Esophagus muscularis mucosa (tissue), 3 donors: ENCODE measurements around the gene CLBA1.

Experiments
- POLR2A ChIP-seq: fragments of 450-650 bp; IDR thresholded peaks from one replicate; pipeline ENCODE4 v1.6.1; 2017; ENCODE audit warnings: antibody characterized with exemption, moderate library complexity, mild to moderate bottlenecking, low read depth
- POLR2AphosphoS5 ChIP-seq, 2 donors: sonication (generic); formaldehyde crosslinking; IDR thresholded peaks; one replicate each; pipeline ENCODE4 v1.6.1; 2017; ENCODE audit warnings: antibody characterized with exemption in 2 of 2
- TF ChIP-seq, protein P1 (sequence below), 3 experiments: fragments of 200-600 bp in 2 of 3; fragments of 450-650 bp in 1 of 3; sonication (generic) in 2 of 3; IDR thresholded peaks; one replicate each; pipeline ENCODE4 v1.5.1; 2017 to 2019; ENCODE audit warnings: antibody characterized with exemption in 3 of 3, mild to moderate bottlenecking in 2 of 3, moderate library complexity in 1 of 3

DNA sequence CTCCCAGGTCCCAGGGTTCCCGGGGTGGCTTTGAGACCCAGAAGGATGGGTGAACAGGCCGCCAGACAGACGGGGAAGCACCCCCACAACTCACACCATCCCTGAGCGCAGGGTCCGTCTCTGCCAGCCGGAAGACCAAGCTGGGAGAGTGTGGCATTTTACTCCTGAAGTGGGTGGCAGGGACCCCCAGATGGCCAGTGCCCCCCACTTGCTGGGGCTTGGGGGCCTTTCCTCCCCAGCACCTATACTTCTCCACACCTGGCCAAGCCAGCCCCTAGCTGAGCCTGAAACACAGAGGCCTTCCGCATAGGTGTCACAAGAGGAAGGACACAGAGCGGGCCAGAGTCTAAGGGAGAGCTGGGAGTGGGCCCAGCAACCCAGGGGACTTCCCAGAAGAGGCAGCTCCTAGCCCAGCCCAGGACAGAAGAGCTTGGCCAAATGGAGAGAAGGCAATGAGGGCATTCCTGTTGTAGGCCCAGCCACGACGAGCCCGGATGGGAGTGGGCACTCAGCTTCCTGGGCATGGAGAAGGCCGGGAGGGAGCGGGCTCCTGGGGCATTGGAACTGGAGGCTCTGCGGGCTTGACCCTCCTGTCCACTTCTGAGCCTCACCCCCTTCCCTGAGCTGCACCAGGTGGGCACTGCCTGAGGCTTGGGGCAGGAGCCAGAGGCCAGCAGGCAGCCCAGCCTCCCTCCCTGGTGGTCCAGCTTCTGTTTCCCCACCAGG lies 10.8 kb upstream of the CLBA1 start:
- TF ChIP-seq POLR2A (no peak), POLR2AphosphoS5 (IDR thresholded peaks at IDR 0.05) (no peak)
- TF ChIP-seq, protein P1, sequence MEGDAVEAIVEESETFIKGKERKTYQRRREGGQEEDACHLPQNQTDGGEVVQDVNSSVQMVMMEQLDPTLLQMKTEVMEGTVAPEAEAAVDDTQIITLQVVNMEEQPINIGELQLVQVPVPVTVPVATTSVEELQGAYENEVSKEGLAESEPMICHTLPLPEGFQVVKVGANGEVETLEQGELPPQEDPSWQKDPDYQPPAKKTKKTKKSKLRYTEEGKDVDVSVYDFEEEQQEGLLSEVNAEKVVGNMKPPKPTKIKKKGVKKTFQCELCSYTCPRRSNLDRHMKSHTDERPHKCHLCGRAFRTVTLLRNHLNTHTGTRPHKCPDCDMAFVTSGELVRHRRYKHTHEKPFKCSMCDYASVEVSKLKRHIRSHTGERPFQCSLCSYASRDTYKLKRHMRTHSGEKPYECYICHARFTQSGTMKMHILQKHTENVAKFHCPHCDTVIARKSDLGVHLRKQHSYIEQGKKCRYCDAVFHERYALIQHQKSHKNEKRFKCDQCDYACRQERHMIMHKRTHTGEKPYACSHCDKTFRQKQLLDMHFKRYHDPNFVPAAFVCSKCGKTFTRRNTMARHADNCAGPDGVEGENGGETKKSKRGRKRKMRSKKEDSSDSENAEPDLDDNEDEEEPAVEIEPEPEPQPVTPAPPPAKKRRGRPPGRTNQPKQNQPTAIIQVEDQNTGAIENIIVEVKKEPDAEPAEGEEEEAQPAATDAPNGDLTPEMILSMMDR (IDR thresholded peaks at IDR 0.05), result no peak
